K562 (cell line): ENCODE data around the gene PRSS50. TPM values are rescaled to one million over a fixed set of nuclear protein-coding genes. Genes with fewer than 3 reads are reported as not detected.
A peak's percentile ranks its signal among the peaks of the same experiment; 100 is the strongest.

Experiments
- SMAD3 ChIP-seq: fragments of 450-650 bp; formaldehyde crosslinking; conservative IDR thresholded peaks from 2 replicates; pipeline ENCODE4 v1.4.0; 2020; ENCODE audit warnings: mild to moderate bottlenecking
- polyA plus RNA-seq, 8 experiments: library from polyadenylated mRNA; depleted of rRNA in 4 of 8; stranded (reverse) in 5 of 8; unstranded in 3 of 8; fragments of >200 nt; fragmentation: Nextera tagmentation in 2 of 8; fragmentation: Illumina TruSeq in 1 of 8; extraction: Ambion mirVana in 2 of 8; extraction: Trizol in 1 of 8; gene quantifications; 2 replicates each; pipeline versions ENCODE4 v1.2.1 to v1.2.3, GENCODE V29; 2011 to 2014; ENCODE audit warnings: inconsistent platforms in 1 of 8, missing spikeins in 1 of 8
- total RNA-seq, 7 experiments: library from RNA; depleted of rRNA in 6 of 7; stranded (reverse); fragments of >200 nt in 6 of 7; fragmentation: Illumina TruSeq in 2 of 7; extraction: Trizol in 2 of 7; gene quantifications; 2 replicates each; pipeline versions ENCODE4 v1.2.1 to v1.2.3, GENCODE V29; 2011 to 2021; ENCODE audit warnings: low replicate concordance in 1 of 7
- TF ChIP-seq, protein P1 (sequence below), 2 experiments: fragments of 450-650 bp; formaldehyde crosslinking in 1 of 2; IDR thresholded peaks; 2 replicates each; pipeline versions ENCODE4 v1.4.0 to v1.6.1; 2014 to 2020; ENCODE audit warnings: mild to moderate bottlenecking in 2 of 2, borderline replicate concordance in 1 of 2, low read depth in 1 of 2

Gene PRSS50
- total and polyA plus RNA-seq, 9 of the 15 experiments (the other 6 are each of a cell fraction or from before 2014, with no cell fraction given) = 0.01 TPM; not detected in 8

GRCh38 chr3:46742992-46743585 lies 25.4 kb upstream of the PRSS50 start (continued):
- TF ChIP-seq, protein P1, sequence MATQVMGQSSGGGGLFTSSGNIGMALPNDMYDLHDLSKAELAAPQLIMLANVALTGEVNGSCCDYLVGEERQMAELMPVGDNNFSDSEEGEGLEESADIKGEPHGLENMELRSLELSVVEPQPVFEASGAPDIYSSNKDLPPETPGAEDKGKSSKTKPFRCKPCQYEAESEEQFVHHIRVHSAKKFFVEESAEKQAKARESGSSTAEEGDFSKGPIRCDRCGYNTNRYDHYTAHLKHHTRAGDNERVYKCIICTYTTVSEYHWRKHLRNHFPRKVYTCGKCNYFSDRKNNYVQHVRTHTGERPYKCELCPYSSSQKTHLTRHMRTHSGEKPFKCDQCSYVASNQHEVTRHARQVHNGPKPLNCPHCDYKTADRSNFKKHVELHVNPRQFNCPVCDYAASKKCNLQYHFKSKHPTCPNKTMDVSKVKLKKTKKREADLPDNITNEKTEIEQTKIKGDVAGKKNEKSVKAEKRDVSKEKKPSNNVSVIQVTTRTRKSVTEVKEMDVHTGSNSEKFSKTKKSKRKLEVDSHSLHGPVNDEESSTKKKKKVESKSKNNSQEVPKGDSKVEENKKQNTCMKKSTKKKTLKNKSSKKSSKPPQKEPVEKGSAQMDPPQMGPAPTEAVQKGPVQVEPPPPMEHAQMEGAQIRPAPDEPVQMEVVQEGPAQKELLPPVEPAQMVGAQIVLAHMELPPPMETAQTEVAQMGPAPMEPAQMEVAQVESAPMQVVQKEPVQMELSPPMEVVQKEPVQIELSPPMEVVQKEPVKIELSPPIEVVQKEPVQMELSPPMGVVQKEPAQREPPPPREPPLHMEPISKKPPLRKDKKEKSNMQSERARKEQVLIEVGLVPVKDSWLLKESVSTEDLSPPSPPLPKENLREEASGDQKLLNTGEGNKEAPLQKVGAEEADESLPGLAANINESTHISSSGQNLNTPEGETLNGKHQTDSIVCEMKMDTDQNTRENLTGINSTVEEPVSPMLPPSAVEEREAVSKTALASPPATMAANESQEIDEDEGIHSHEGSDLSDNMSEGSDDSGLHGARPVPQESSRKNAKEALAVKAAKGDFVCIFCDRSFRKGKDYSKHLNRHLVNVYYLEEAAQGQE (IDR thresholded peaks at IDR 0.05; ENCODE audit: borderline replicate concordance) = peak; percentile 84
- TF ChIP-seq, protein P1 (CRISPR knock-in tag; IDR thresholded peaks at IDR 0.05; ENCODE audit: low read depth) = no peak
- TF ChIP-seq SMAD3 = no peak
